Measurements from ENCODE around the gene UBE2QL1.

Gene UBE2QL1

DNA sequence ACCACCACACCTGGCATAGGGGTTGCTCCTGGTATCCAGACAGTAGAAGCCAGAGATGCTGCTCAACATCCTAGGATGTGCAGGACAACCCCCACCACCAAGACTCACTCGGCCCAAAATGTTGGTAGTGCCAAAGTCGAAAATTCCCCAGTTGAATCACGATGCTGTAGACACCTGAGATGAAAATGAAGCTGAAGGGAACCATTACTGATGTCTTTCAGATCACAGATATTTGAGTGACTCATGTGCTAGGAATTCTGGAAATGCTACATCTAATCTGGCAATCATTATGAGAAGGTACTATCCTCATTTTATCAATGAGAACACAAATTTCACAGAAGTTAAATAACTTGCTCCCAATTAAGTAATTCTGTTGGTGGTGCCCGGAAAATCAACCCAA, 21.0 kb upstream of the UBE2QL1 start:
- DNase-seq (ENCODE audit: low spot score) (peak; percentile 65), FAIRE-seq (peak; percentile 91)

DNA sequence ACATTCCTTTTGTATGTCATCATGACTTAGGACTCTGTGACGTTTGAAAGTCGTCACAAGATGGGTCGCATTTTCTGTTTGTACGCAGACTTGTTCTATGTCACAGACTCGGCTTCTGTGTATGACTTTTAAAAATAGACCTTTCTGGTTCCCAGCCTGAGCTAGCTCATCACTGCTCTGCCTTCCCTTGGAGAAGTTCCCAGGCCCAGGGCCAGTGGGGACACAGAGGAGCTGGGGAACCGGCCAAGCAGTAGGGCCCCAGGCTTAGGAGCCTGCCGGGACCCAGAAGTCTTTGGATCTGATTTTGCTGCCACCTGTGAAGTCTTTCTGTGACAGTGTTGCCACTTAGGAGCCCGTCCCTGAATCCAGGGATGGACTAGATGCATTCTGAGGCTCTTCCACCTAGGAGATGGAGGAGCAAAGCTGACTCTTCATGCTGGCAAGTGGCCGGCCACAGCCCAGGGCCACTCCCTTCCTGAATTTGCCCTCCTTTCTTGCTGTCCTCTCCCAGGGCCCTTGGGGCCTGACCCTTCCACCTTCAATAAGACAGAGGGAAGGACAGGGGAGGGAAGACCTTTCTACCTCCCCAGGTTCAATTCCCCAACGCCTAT, 18.1 kb upstream of the UBE2QL1 start:
- FAIRE-seq (no peak), DNase-seq (ENCODE audit: low spot score) (no peak)

DNA sequence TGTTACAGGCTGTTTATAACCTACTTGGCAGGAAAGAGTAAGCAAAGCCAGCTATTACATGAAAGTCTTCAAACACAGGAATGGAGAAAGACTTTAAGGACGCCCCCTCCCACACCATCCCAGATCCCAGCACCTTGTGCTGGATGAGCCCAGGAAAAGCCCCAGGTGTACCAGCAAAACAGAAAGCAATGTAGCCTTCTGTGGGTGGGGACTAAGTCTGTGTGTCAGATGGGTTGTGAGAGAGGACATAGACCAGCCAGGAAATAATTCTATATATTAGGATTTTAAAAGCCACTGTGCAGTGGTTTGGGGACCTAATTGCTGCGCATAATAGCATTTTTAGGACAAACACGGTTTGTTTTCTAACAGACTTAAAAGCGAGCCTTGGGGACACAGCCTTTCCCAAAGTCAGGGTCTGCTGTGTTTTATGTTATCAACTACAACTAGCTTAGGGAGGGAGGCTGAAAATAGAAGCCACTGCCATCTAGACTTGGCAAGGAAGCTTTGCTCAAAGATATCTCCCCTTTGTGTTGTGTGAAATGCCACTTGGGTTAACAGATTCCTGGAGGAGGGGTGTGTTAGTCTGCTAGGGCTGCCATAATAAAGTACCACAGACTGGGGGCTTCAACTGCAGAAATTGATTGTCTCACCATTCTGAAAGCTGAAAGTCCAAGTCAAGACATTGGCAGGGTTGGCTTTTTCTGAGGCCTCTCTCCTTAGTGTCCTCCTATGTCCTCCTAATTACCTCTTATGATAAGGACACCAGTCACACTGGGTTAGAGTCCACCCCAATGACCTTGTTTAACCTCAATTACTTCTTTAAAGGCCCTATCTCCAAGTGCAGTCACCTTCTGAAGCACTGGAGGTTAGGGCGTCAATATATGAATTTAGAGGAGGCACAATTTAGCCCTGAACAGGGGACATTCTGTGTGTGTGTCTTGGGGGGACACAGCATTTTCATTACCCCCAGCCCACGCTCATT, 17.2 kb upstream of the UBE2QL1 start:
- no peak for FAIRE-seq
- DNase-seq (ENCODE audit: low spot score), result no peak

DNA sequence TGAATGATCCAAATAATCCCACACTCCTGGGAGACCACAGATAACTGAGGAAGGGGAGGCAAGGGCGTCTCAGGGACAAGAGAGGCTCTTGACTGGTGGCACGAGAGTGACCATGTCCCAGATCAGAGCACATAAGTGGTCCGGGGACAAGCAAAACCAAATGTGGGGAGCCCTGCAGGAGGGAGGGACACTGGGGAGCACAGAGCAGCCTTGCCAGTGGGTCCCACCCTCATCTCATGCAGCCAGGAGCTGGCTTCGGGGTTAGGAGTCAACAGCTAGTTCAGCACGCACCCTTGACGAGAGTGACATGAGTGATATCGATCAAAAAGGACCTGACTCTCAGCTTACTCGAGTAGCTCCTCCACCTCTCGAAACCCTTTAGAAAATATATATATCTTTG, 16.5 kb upstream of the UBE2QL1 start:
- FAIRE-seq, result peak; percentile 20

DNA sequence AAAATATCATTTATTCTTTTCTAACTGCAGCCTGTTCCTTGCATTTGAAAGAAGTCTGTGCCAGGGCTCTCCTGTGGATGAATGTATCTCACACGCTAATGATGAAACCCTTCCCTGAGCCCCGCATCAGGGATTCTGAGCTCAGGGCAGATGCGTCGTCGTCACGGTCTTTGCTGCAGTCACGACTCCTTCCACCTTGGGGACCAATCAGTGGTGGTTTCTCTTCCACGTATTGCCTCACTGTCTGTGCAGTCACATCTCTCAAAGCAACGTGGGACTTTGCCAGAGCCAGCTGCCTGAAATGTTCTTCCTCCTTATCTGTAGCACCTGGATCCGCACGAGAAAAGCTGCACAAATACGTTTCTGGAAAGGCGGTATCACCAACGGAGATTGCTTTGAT, 13.9 kb upstream of the UBE2QL1 start:
- FAIRE-seq (no peak), DNase-seq (ENCODE audit: low spot score) (no peak)

More for the DNA sequence above, 16.5 kb upstream of the UBE2QL1 start:
- no peak for DNase-seq (ENCODE audit: low spot score)

DNA sequence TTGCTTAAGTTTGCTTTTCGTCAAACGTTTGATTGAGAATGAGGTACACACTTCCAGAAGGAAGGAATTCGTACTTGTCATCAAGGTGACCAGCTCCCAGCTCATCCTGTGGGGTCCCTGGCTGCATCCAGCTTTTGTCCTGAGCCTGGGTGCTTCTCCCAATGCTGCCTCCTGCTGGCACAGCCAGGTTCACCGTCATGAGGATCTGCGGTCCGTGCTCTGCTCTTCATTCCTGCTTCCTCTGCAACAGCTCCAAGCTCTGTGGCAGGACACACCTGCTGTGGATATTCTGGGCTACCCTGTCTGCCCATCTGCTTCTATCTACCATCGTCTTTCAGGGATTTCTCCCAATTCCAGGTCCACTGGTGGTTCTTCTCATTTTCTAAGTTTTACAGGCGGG, 13.3 kb upstream of the UBE2QL1 start:
- FAIRE-seq (no peak), DNase-seq (ENCODE audit: low spot score) (no peak)

DNA sequence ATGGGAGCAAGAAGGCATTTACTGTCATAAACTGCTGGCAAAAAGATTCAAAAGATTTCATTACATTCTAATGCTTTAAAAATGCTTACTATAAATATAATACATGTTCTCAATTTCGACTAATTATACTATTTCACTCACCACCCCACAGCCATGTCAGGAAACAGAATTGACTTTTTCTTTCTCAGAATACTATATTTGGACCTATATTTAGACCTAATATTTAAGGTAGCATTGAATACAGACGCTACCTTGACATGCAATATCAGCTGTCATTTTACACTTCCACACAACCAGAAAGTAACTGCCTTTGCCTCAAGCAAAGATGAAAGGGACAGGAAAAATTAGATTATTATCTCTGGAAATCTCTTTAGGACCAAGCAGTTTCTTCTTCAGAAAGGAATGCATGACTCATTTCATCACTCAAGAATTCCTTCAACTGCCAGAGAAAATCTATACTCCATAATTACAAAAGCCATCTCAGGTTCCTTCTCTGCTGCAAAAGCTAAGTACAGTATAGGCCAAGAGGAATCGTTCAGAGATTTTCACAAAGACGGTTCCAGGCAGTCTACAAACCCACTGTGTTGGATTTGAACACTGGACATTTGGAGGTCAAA, 11.8 kb upstream of the UBE2QL1 start:
- no peak for FAIRE-seq
- DNase-seq (ENCODE audit: low spot score), result no peak

DNA sequence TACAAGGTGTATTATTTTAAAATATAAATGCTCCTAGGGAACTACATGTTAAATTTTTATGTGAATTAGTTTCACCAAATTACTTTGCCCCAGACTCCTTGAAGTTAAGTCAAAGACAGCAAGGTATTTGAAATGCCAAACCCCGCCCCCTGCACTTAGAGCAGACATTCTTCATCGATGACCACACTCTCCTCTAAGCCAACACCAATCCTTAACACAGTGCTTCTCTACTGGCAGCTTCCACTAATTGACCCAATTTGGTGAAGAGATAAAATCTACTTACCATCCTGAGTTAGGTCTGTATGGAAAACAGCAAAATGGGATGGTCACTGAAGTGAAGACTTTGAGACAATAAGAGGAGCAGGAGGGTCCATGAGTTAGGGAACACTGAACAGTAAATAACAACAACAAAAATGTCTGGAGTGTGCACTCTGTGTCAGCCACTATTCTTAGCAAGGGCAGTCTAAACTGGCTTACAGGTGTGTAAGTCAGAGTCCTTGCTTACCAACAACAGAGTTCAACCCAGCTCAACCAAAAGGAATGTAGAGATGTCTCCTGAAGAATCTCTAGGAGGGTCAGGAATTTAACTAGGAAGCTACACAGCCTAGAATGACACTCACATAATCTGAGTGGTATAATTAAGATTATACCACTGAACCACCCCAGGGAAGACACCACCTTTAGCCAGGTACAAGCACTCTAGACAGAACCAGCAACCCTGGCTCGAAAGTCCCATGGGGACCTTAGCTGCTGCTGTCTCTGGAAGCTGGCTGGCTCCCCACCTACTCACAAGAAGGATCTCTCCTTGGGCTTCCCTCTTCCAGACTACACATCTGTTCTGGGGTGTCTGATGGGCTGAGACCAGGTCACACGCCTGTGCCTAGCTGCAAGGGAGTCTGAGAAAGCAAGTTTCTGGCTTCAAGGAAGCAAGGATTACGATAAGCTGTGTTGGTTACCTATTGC, 8.8 kb upstream of the UBE2QL1 start:
- FAIRE-seq (no peak), DNase-seq (ENCODE audit: low spot score) (peak; percentile 55)

DNA sequence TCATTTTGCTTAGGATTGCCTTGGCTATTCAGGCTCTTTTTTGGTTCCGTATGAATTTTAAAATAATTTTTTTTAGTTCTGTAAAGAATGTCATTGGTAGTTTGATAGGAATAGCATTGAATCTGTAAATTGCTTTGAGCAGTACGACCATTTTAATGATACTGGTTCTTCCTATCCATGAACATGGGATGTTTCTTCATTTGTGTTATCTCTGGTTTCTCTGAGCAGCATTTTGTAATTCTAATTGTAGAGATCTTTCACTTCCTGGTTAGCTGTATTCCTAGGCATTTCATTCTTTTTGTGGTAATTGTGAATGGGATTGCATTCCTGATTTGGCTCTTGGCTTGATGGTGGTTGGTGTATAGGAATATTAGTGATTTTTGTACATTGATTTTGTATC, 6.3 kb upstream of the UBE2QL1 start:
- no peak for FAIRE-seq
- no peak for DNase-seq (ENCODE audit: low spot score)

DNA sequence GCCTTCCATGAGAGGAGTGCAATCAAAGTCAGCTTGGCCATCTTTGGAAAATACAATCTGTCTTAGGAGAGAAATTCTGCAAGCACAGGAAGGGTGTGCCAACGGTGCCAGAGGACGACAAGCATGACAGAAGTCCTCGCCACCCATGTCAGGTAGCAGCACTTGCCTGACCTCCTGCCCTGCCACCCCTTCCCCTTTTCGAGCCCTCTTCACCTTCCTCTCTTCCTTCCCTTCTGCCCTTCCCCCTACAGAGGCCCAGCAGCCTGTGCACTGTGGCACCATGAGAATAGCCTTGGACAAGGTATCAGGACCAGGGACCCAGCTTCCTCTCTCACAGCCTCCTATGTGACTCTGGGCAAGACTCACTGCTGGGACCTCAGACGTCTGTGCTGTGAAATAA, 5.3 kb upstream of the UBE2QL1 start:
- DNase-seq (ENCODE audit: low spot score), result no peak
- no peak for FAIRE-seq

DNA sequence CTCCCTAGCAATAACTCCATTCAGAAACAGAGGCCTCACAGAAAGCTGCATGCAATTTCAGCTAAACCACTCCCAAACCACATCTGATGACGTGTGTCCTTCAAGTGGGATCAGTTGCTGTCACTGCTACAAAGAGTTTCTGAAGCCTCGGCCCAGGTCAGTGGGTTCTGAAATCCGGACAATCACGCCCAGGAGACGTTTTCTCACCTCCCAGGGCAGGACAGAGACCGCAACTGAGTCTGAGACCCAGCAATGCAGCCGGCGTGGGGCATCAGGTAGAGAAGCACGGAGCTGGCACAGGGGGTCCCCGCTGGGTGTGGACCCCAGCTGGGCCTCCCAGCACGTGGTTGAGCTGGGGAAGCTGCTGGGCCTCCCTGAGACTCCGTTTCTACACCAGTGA, 2.6 kb upstream of the UBE2QL1 start:
- FAIRE-seq, result no peak

DNA sequence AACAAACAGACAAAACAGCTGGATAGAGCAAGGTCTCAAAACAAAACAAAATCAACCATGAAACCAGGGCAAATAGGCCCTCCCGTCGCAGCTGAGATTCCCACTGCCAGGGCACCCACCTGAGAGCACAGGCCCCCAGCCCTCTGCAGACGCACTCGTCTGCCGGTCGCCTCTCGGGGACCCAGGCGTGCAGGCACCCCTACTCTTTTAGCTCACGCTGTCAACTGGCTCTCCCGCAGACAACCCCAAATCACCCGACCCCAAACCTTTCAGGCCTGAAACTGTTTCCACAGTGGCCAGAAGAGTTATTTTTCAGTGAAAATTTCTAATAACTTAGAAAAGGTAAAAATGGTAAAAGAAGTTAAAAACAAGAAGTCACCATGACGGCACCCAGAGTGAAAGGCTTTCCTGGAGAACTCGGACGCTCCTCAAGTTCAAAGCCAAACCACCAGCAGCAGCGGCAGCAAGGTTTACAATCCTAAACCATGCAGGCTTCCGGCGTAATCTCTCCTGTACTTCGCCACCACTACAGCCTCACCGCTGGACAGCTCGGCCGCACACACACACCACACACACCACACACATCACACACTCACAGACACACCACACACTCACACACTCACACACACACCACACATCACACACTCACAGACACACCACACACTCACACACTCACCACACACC, 1.9 kb upstream of the UBE2QL1 start:
- DNase-seq (ENCODE audit: low spot score), result no peak
- no peak for FAIRE-seq

More for the DNA sequence above, 2.6 kb upstream of the UBE2QL1 start:
- no peak for DNase-seq (ENCODE audit: low spot score)

DNA sequence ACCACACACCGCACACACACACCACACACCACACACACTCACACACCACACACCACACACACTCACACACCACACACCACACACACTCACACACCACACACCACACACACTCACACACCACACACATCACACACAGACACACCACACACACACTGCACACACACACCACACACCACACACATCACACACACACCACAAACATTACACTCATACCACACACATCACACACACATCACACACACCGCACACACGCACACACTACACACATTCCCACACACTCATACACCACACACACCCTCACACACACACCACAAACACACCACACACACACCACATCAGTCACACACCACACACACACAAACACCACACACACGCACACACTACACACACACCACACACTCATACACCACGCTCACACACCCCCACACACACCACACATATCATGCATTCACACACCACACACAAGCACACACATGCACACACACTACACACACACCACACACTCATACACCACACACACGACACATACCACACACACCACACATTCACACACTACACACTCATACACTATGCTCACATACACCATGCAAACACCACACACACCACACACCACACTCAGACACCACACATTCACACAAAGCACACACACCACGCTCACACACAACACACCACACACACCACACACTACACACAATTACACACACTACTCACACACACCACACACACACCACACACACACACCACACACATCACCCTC, 1.1 kb upstream of the UBE2QL1 start:
- DNase-seq (ENCODE audit: low spot score), result no peak
- FAIRE-seq, result peak; percentile 100

DNA sequence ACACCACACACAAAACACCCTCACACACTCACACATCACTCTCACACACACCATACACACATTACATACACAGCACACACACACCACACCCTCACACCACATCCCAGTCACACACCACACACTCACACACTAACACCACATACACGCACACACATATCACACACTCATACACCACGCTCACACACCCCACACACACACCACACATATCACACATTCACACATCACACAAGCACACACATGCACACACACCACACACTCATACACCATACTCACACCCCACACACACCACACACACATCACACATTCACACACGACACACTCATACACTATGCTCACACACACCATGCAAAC, 543 bp upstream of the UBE2QL1 start:
- no peak for FAIRE-seq
- no peak for DNase-seq (ENCODE audit: low spot score)

DNA sequence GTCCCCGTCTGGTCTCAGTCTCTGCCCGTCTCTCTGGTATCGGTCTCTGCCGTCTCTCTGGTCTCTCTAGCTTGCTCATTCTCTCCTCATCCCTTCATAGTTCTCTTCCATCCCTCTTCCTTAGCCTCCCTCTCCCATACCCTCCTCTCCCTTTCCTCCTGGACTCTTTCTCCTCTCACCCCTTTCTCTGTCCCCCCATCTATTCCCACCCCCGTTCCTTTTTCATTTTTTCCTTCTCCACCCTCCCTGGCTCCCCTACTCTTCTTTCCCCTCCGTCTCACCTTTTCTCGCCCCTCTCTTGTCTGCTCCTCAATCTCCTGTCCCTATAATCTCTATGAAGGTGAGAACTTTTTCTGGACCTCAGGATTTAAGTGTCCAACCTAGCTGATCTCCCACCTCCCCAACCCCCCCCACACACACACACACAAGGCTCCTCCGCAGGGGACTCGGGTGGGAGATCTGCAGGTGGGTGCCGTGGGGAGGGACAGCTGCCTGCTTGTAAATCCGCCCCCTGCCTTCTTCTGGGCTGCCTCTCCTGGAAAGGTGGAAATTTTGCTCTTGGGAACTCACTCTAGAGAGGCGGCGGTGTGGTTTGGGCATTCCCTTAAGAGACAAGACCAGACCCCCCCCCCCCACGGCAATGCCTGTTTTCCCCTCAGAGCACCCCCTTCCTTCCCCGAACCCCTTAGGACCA, 953 bp downstream of the UBE2QL1 start:
- DNase-seq (ENCODE audit: low spot score) (no peak), FAIRE-seq (no peak)

DNA sequence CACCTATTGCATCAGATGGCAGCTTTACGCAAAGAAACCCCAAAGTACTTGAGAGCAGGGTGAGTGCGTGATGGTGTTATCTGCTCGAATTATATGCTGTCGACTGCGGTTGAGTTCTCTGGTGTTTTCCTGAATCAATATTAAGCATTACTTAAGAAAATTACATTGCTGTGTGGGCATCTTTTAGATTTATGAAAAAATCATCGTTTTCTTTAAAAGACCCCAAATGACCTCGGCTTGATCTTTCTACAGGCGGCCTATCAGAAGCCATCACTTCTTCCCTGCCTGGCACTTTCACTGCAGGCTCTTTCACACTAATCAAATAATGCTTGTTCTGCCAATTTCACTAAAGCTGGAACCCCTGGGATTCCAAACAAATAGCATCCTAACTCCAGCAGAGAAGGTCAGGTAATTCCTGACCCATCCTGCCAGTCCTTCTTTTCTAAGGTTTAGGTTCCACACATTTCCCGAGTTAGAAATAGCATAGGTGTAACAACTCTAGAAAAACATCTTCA, 1.7 kb downstream of the UBE2QL1 start:
- no peak for DNase-seq (ENCODE audit: low spot score)
- FAIRE-seq, result no peak

DNA sequence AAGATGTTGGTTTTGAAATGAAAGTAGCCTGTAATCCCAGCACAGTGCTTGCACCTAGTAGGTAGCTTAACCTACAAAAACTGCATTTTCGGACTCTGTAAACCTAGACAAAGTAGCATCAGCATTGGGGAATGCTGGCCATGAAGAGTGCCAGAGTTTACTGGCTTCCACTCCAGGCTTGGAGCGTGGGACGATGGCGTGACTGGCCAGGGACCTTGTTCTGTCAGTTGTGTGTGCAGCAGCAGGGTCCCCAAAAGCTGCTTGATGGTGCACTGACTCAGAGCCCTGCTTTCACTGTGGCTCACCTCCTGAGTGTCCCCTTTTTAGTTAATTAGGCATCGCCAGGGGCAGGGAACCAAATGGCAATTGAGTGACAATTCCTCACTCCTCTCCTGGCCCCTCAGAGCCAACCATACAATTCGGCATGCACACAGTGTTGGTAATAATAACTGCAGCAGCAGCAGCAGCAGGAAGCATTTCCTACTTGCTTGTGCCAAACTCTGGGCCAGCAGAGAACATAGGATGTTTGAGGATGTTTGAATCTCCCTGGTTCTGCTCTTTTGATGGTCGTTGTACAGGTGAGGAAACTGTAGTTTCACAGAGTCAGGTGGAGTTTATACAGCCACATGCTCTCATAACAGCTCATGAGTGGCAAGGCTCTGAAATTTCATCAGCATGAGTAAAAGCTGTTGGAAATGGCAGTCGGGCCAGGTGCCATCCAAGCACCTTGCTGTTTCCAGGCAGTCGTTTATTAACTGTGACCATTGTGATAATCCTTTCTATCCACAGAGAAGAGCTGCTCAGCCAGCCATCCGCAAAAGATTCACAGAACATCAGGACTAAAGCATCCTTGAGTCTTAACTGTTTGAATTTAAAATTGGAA, 4.2 kb downstream of the UBE2QL1 start:
- DNase-seq (ENCODE audit: low spot score), result no peak
- no peak for FAIRE-seq

DNA sequence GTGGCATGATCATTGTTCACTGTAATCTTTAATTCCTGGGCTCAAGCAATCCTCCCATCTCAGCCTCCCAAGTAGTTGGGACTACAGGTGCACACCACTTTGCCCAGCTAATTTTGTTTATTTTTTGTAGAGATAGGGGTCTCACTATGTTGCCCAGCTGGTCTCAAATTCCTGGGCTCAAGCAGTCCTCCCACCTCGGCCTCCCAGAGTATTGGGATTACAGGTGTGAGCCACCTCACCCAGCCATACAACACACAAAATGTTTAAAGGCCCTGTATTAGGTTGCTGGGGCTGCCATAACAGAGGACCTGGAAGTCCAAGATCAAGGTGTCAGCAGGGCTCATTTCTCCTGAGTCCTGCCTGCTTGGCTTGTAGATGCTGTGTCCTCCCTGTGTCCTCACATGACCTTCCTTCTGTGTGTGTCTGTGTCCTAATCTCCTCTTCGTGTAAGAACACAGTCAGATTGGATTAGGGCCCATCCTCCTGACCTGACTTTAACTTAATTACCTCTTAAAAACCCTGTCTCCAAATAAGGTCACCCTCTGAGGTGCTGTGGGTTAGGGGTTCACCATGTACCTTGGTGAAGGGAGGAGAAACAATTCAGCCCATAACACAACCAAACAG, 5.4 kb downstream of the UBE2QL1 start:
- no peak for DNase-seq (ENCODE audit: low spot score)
- peak; percentile 52 for FAIRE-seq

Measured in urothelium cell line (cell line).